Esophagus squamous epithelium (tissue), 5 donors: ENCODE results near the gene RESP18. TPM values are rescaled to one million over a fixed set of nuclear protein-coding genes. Genes with fewer than 3 reads are reported as not detected.

Experiments
- DNase-seq: peaks from one replicate; lab custom pipeline; 2025; lab: John Stamatoyannopoulos, UW
- H3K27ac ChIP-seq, 4 donors: fragments of 200-600 bp; sonication (generic); one replicate each; pipeline ENCODE4 v1.5.1; 2016 to 2019; ENCODE audit warnings: mild to moderate bottlenecking in 1 of 4
- H3K27me3 ChIP-seq, 4 donors: fragments of 200-600 bp; sonication (generic); 1 replicate in 3 of 4; 2 replicates in 1 of 4; pipeline versions ENCODE4 v1.5.1 to v1.6.0; 2017 to 2021; ENCODE audit warnings: antibody characterized with exemption in 1 of 4
- H3K36me3 ChIP-seq, 3 donors: fragments of 200-600 bp; sonication (generic); one replicate each; pipeline ENCODE4 v1.5.1; 2016 to 2019
- H3K4me1 ChIP-seq, 3 donors: fragments of 200-600 bp; sonication (generic); one replicate each; pipeline ENCODE4 v1.5.1; 2017 to 2019
- H3K4me3 ChIP-seq, 4 donors: fragments of 200-600 bp; sonication (generic); 1 replicate in 3 of 4; 2 replicates in 1 of 4; pipeline ENCODE4 v1.5.1; 2016 to 2019; ENCODE audit warnings: mild to moderate bottlenecking in 2 of 4, moderate library complexity in 1 of 4
- H3K9me3 ChIP-seq, 3 donors: fragments of 200-600 bp; sonication (generic); one replicate each; pipeline ENCODE4 v1.5.1; 2016 to 2019
- CTCF ChIP-seq, 6 experiments: fragments of 450-650 bp in 4 of 6; fragments of 200-600 bp in 2 of 6; sonication (generic) in 2 of 6; IDR thresholded peaks; one replicate each; pipeline ENCODE4 v1.5.1; 2016 to 2019; ENCODE audit warnings: antibody characterized with exemption in 6 of 6, mild to moderate bottlenecking in 4 of 6, moderate library complexity in 4 of 6
- POLR2A ChIP-seq, 4 donors: fragments of 450-650 bp; IDR thresholded peaks; one replicate each; pipeline ENCODE4 v1.6.1; 2017; ENCODE audit warnings: antibody characterized with exemption in 4 of 4, mild to moderate bottlenecking in 4 of 4, moderate library complexity in 3 of 4
- WGBS, 2 donors: methylation state at CpG; one replicate each; pipeline ENCODE4 v1.1.5; 2018; 5-methylcytosine and 5-hydroxymethylcytosine counted together
- intact Hi-C: fragments of 100-400 bp; cut with DNase I; formaldehyde crosslinking; loops from one replicate; pipeline ENCODE4 v1.15.0; 2022
- total RNA-seq, 4 donors: library from RNA; depleted of rRNA; stranded (reverse); fragments of >200 nt; gene quantifications; one replicate each; pipeline ENCODE4 v1.1.0, GENCODE V29; 2016
- donor health status: DM: yes; HTN: yes; CAD: no.

RESP18 gene
- total RNA-seq, 4 donors from 2014 or later: not detected

DNA sequence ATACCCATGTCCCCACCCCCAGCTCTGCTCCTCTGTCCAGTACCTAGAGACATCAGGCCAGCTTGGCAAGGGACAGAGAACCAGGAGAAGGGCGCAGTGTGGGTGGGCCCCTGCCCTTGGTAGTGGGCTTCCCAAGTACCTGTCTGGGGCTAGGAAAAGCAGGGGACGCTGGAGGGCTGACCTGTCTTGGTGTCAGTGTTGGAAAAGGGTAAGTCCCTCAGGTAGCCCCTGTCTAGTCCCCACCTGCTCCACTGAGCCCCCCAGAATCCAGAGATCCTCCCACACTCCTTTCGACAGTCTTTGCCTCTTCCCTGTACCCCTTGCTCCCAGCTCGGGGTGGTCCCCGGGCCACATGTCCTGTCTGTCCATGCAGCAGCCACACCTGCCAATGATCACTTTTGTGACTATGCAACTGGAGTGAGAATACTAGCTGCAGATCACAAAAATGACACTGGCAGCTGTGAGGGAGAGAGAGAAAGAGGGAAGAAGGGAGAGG is 38.8 kb downstream of the RESP18 start:
- peak overlapping the region in 2 of 4 donors; percentile 86 for H3K27ac ChIP-seq
- intact Hi-C loops: no loop called here

DNA sequence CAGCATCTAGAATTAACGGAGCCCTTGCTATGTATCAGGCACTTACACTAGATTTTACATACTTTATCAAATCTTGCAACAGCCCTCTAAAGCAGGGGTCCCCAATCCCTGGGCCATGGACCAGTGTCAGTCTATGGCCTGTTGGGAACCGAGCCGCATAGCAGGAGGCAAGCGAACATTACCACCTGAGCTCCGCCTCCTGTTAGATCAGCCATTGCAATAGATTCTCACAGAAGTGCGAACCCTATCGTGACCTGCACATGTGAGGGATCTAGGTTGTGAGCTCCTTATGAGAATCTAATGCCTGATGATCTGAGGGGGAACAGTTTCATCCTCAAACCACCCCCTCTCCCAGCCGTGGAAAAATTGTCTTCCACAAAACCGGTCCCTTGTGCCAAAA is 39.9 kb downstream of the RESP18 start:
- H3K36me3 ChIP-seq: no peaks in the 10 kb centered on the region
- peaks cover 12 to 45% (median 23%) of the 10 kb centered on the region in 3 donors for H3K4me1 ChIP-seq
- DNase-seq: no peak
- 92% methylated on average over 9 of the region's 9 CpGs for WGBS, 2 donors
- intact Hi-C loops: no loop called here
- H3K9me3 ChIP-seq: no peaks in the 10 kb centered on the region
- H3K27me3 ChIP-seq: no peaks in the 10 kb centered on the region
- H3K4me3 ChIP-seq: no peak overlapping the region
- no peak overlapping the region for H3K27ac ChIP-seq
- no peak for TF ChIP-seq POLR2A (IDR thresholded peaks at IDR 0.05)
- TF ChIP-seq CTCF (IDR thresholded peaks at IDR 0.05): no peak

More for the DNA sequence above, 38.8 kb downstream of the RESP18 start:
- no peaks in the 10 kb centered on the region for H3K9me3 ChIP-seq
- H3K4me3 ChIP-seq: no peak overlapping the region
- TF ChIP-seq POLR2A (IDR thresholded peaks at IDR 0.05) (no peak), CTCF (IDR thresholded peaks at IDR 0.05) (no peak)
- H3K4me1 ChIP-seq: peaks cover 14 to 38% (median 23%) of the 10 kb centered on the region in 3 donors
- no peak for DNase-seq
- no peaks in the 10 kb centered on the region for H3K27me3 ChIP-seq
- no peaks in the 10 kb centered on the region for H3K36me3 ChIP-seq
- WGBS, 2 donors: 88 to 100% methylated on average over 1 to 4 of the region's 5 CpGs

- Histone ChIP-seq H3K4me3 (no peak overlapping the region), H3K4me1 (peaks cover 14 to 51% (median 29%) of the 10 kb centered on the region in 3 donors), H3K27ac (no peak overlapping the region), H3K9me3 (no peaks in the 10 kb centered on the region), H3K36me3 (no peaks in the 10 kb centered on the region), H3K27me3 (no peaks in the 10 kb centered on the region)
- DNase-seq: no peak
- WGBS, 2 donors: 68 to 77% methylated on average over 3 of the region's 4 CpGs
- TF ChIP-seq POLR2A (IDR thresholded peaks at IDR 0.05): no peak
- no peak for TF ChIP-seq CTCF (IDR thresholded peaks at IDR 0.05)
- intact Hi-C loops: no loop called here
Measured at GRCh38 chr2:219291910-219292490, 40.5 kb downstream of the RESP18 start.

- 65 to 89% methylated on average over 3 to 6 of the region's 7 CpGs for WGBS, 2 donors
- Histone ChIP-seq H3K27me3 (no peaks in the 10 kb centered on the region), H3K4me3 (no peak overlapping the region), H3K4me1 (peaks cover 20 to 58% (median 33%) of the 10 kb centered on the region in 3 donors), H3K27ac (no peak overlapping the region), H3K9me3 (no peaks in the 10 kb centered on the region), H3K36me3 (no peaks in the 10 kb centered on the region)
- no peak for DNase-seq
- TF ChIP-seq CTCF (IDR thresholded peaks at IDR 0.05): no peak
- TF ChIP-seq POLR2A (IDR thresholded peaks at IDR 0.05): no peak
- intact Hi-C loops: no loop called here
Measured at GRCh38 chr2:219291394-219291793, 41.1 kb downstream of the RESP18 start.

- intact Hi-C loops: no loop called here
- Histone ChIP-seq H3K4me1 (peaks cover 28 to 66% (median 40%) of the 10 kb centered on the region in 3 donors), H3K27ac (peak overlapping the region in 3 of 4 donors; percentile 76 to 86 (median 79)), H3K27me3 (no peaks in the 10 kb centered on the region), H3K4me3 (no peak overlapping the region), H3K36me3 (peaks cover 0 to 4% (median 0%) of the 10 kb centered on the region in 3 donors), H3K9me3 (no peaks in the 10 kb centered on the region)
- 75 to 84% methylated on average over 11 to 15 of the region's 16 CpGs for WGBS, 2 donors
- DNase-seq: no peak
- no peak for TF ChIP-seq POLR2A (IDR thresholded peaks at IDR 0.05)
- no peak for TF ChIP-seq CTCF (IDR thresholded peaks at IDR 0.05)
Measured at GRCh38 chr2:219290381-219291171, 42.0 kb downstream of the RESP18 start.
